RWPE2 (cell line): ENCODE results near the gene ZBBX.

Experiments used
- ATAC-seq: fragments of 200-7000 bp; cut with Tn5 transposase; 3 replicates; pipeline ENCODE4 v1.9.1; 2021; ENCODE audit warnings: low read depth
- DNase-seq: peaks from one replicate; pipeline ENCODE4 v3.0.0-alpha.2; 2020; ENCODE audit warnings: low spot score
- H3K27ac ChIP-seq: fragments of 450-650 bp; 2 replicates; pipeline ENCODE4 v1.5.1; 2017; ENCODE audit warnings: mild to moderate bottlenecking; ENCODE audit not compliant: poor library complexity, severe bottlenecking
- H3K27me3 ChIP-seq: fragments of 250-450 bp; sonication (Bioruptor Pico); 2 replicates; pipeline ENCODE4 v1.5.1; 2021; ENCODE audit warnings: mild to moderate bottlenecking, moderate library complexity; ENCODE audit not compliant: insufficient read depth, poor library complexity, severe bottlenecking
- H3K36me3 ChIP-seq: fragments of 250-450 bp; sonication (Bioruptor Pico); 2 replicates; pipeline ENCODE4 v1.5.1; 2020; ENCODE audit warnings: low read depth, mild to moderate bottlenecking, moderate library complexity
- H3K4me1 ChIP-seq: fragments of 250-450 bp; sonication (Bioruptor Pico); 2 replicates; pipeline ENCODE4 v1.5.1; 2021; ENCODE audit warnings: mild to moderate bottlenecking, moderate library complexity; ENCODE audit not compliant: insufficient read depth, poor library complexity, severe bottlenecking
- H3K4me3 ChIP-seq: fragments of 250-450 bp; sonication (Bioruptor Pico); 2 replicates; pipeline ENCODE4 v1.5.1; 2021; ENCODE audit warnings: mild to moderate bottlenecking, moderate library complexity; ENCODE audit not compliant: severe bottlenecking
- H3K9me3 ChIP-seq: fragments of 250-450 bp; sonication (Bioruptor Pico); 2 replicates; pipeline ENCODE4 v1.5.1; 2021; ENCODE audit warnings: mild to moderate bottlenecking, moderate library complexity; ENCODE audit not compliant: severe bottlenecking
- CTCF ChIP-seq: fragments of 450-650 bp; IDR thresholded peaks from one replicate; pipeline ENCODE4 v1.5.1; 2017; ENCODE audit warnings: mild to moderate bottlenecking, moderate library complexity; ENCODE audit not compliant: poor library complexity, severe bottlenecking

ZBBX gene

DNA sequence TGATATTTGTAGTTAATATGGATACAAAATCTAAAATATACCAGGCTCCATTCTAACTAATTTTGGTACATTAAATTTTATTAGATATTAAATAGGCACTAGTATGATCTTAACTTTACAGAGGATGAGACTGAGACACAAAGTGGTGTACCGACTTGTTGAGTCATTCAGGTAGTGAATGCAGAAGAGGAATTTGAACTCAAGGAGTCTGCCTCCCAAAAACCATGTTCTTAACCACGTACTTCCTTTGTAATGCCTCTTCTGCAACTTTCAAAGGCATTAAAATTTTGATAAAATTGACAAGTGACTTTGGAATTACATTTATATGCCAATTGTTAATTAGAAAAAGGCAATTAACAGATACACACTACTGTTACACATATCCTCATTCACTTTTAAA lies 61.8 kb downstream of the ZBBX start:
- Histone ChIP-seq H3K4me3 (no peak overlapping the region), H3K4me1 (no peaks in the 10 kb centered on the region), H3K36me3 (no peaks in the 10 kb centered on the region), H3K27ac (no peak overlapping the region), H3K27me3 (no peaks in the 10 kb centered on the region), H3K9me3 (no peaks in the 10 kb centered on the region)
- TF ChIP-seq CTCF: no peak
- DNase-seq: no peak
- no peak for ATAC-seq

DNA sequence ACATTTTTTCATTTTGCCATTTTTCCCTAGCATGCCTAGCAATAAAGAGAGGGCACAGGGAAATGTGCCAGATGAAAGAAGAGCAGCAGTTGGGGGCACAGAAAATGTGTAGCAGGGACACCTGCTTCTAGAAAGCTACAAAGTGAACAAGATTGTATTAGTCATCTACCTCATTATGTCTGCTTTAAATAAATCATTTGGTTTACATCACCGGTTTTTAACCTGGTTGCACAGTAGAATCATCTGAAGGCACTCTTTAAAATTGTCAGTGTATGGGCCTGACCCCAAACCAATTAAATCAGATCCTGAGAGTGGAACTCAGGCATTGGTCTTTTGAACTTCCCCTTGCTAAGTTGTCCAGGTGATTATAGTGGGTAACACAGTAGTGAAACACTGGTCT lies 73.8 kb downstream of the ZBBX start:
- Histone ChIP-seq H3K4me3 (no peak overlapping the region), H3K27ac (no peak overlapping the region), H3K27me3 (no peaks in the 10 kb centered on the region), H3K9me3 (no peaks in the 10 kb centered on the region), H3K36me3 (no peaks in the 10 kb centered on the region), H3K4me1 (peaks cover 3% of the 10 kb centered on the region)
- no peak for TF ChIP-seq CTCF
- no peak for ATAC-seq
- no peak for DNase-seq

GRCh38 chr3:167305340-167305890 lies 74.7 kb downstream of the ZBBX start:
- Histone ChIP-seq H3K4me1 (peaks cover 3% of the 10 kb centered on the region), H3K4me3 (no peak overlapping the region), H3K27ac (no peak overlapping the region), H3K27me3 (no peaks in the 10 kb centered on the region), H3K36me3 (no peaks in the 10 kb centered on the region), H3K9me3 (no peaks in the 10 kb centered on the region)
- TF ChIP-seq CTCF: no peak
- DNase-seq: no peak
- no peak for ATAC-seq

DNA sequence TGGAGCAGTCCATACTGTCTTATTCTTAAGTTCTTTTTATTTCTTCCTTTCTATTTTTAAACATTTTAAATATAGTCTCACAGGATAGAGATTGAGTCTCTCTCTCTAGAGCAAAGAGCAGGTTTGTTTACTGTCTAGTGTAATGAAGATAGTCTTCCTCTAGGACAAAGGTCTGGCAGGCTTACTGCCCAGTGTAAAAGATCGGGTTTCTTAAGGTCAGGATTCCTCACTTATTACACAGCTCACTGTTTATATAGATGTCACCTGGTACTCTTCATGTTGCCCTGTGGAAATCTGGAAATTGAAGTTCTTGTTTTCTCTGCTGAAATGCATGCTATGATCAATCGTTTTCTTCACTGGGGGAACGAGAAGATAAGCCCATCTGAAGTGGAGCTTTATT lies 76.0 kb downstream of the ZBBX start:
- H3K9me3 ChIP-seq: no peaks in the 10 kb centered on the region
- no peak overlapping the region for H3K27ac ChIP-seq
- H3K4me1 ChIP-seq: peaks cover 3% of the 10 kb centered on the region
- no peak for TF ChIP-seq CTCF
- ATAC-seq: peak; percentile 62; the same call in 1 of the 3 replicates
- H3K27me3 ChIP-seq: no peaks in the 10 kb centered on the region
- H3K36me3 ChIP-seq: no peaks in the 10 kb centered on the region
- DNase-seq: no peak
- no peak overlapping the region for H3K4me3 ChIP-seq

DNA sequence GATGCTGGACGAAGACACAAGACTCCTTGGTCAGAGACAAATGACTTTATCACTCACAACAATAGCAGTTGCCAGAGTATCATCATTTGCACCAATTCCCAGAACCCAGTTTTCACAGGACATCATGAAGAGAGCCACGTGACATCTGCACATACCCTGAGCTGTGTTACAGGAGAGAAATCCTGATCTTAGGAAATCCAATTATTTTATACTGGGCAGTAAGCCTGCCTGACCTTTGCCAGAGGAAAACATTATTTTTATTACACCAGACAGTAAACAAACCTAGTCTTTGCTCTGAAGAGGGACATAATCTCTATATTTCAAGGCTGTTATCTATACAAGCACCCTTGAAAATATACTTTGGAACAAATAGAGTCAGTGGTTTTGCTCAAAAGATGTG lies 77.4 kb downstream of the ZBBX start:
- peaks cover 3% of the 10 kb centered on the region for H3K4me1 ChIP-seq
- H3K27me3 ChIP-seq: no peaks in the 10 kb centered on the region
- H3K9me3 ChIP-seq: no peaks in the 10 kb centered on the region
- H3K36me3 ChIP-seq: no peaks in the 10 kb centered on the region
- no peak overlapping the region for H3K4me3 ChIP-seq
- no peak for DNase-seq
- no peak overlapping the region for H3K27ac ChIP-seq
- no peak for ATAC-seq
- no peak for TF ChIP-seq CTCF
